Activated T-cell treated with anti-CD3 and anti-CD28 coated beads, Interleukin-2, amount 50 U/mL, for 24 hours (primary cell): ENCODE results near the gene TMBIM6.
"Not testable (repeated sequence)": the region's sequence is repeated elsewhere in the genome, so short reads cannot be mapped to it uniquely, and the experiment has no call there.

Experiments
- DNase-seq: peaks from one replicate; pipeline ENCODE4 v3.0.0-alpha.2; 2020
- H3K27ac Mint-ChIP-seq: 2 replicates; pipeline ENCODE4 v1.8.0; 2020; ENCODE audit warnings: mild to moderate bottlenecking, mixed read lengths
- H3K27me3 Mint-ChIP-seq: 2 replicates; pipeline ENCODE4 v1.8.0; 2020; ENCODE audit warnings: mixed read lengths
- H3K36me3 Mint-ChIP-seq: 2 replicates; pipeline ENCODE4 v1.8.0; 2020; ENCODE audit warnings: low read depth, mixed read lengths
- H3K4me1 Mint-ChIP-seq: 2 replicates; pipeline ENCODE4 v1.8.0; 2020; ENCODE audit warnings: low read depth, mixed read lengths
- H3K4me3 Mint-ChIP-seq: 2 replicates; pipeline ENCODE4 v1.8.0; 2020; ENCODE audit warnings: mild to moderate bottlenecking, moderate library complexity, mixed read lengths
- H3K9me3 Mint-ChIP-seq: 2 replicates; pipeline ENCODE4 v1.8.0; 2020; ENCODE audit warnings: mixed read lengths

The TMBIM6 gene

DNA sequence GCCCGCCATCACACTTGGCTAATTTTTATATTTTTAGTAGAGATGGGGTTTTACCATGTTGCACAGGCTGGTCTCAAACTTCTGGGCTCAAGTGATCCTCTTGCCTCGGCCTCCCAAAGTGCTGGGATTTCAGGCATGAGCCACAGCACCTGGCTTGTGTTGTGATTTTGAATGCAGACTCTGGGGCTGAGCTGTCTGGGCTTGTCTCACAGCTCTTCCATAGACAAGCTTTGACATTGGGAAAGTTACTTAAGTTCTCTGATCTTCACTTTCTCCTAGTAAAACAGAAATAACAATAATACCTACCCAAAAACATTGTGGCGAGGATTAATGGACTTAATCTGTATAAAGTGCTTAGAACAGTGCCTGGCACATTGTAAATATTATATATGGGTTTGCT is 36.0 kb downstream of the TMBIM6 start:
- peaks cover 17% of the 10 kb centered on the region for H3K4me1 Mint-ChIP-seq
- no peak for DNase-seq
- peaks cover 16% of the 10 kb centered on the region for H3K27me3 Mint-ChIP-seq
- no peak overlapping the region for H3K27ac Mint-ChIP-seq
- no peaks in the 10 kb centered on the region for H3K9me3 Mint-ChIP-seq
- H3K4me3 Mint-ChIP-seq: no peak overlapping the region
- no peaks in the 10 kb centered on the region for H3K36me3 Mint-ChIP-seq

DNA sequence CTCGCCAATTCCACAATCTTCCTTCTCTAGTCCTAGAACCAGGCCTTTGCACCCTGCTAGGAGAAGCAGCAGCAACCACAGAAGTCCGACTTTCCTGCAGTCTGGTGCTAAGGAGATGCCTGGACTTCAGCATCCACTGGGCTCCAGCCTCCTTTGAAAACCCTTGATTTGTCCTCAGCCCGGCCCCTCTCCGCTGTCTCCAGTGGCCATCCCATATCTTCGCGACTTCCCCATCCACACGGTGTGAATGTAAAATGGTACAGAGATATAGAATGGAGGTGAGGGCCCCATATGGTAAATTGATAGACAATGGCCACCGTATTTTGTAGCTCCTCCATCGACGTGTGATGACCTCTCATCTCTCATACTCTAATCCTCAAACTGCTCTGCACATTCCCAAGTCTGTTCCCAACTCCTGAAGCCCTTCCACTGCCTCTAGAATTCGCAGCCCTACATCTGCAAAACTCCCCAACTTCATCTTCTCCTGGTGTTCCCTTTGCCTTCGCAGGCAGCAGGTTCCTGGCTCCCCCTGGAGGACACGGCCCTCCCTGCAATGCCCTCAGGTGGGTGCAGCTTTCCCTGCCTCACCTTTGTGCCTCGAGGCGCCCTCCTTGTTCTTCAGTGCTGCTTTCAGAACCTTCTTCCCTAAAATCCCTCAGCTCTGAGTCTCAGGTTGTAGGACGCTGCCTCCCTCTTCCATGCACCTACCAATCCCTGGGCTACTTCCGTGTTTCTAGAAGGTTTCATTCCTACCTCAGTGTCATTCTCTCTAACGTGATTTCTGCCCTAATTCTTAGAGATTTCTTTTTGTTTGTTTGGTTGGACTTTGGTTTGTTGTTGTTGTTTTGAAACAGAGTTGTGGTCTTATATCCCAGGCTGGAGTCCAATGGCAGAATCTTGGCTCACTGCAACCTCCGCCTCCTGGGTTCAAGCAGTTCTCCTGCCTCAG is 36.7 kb downstream of the TMBIM6 start:
- Mint-ChIP-seq H3K9me3 (no peaks in the 10 kb centered on the region), H3K4me3 (no peak overlapping the region), H3K27ac (no peak overlapping the region), H3K27me3 (peaks cover 16% of the 10 kb centered on the region), H3K4me1 (peaks cover 17% of the 10 kb centered on the region), H3K36me3 (no peaks in the 10 kb centered on the region)
- peak; percentile 85 for DNase-seq

DNA sequence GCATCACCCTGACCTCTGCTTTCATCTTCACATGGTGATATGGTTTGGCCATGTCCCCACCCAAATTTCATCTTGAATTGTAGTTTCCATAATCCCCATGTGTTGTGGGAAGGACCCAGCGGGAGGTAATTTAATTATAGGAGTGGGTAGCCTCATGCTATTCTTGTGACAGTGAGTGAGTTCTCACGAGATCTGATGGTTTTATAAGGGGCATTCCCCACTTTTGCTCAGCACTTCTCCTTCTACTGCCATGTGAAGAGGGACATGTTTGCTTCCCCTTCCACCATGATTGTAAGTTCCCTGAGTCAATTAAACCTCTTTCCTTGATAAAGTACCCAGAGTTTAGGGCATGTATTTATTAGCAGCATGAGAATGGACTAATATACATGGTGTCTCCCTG is 38.2 kb downstream of the TMBIM6 start:
- Mint-ChIP-seq H3K27me3 (peaks cover 28% of the 10 kb centered on the region), H3K9me3 (no peaks in the 10 kb centered on the region), H3K4me1 (peaks cover 17% of the 10 kb centered on the region), H3K27ac (no peak overlapping the region), H3K4me3 (no peak overlapping the region), H3K36me3 (no peaks in the 10 kb centered on the region)
- no peak for DNase-seq

DNA sequence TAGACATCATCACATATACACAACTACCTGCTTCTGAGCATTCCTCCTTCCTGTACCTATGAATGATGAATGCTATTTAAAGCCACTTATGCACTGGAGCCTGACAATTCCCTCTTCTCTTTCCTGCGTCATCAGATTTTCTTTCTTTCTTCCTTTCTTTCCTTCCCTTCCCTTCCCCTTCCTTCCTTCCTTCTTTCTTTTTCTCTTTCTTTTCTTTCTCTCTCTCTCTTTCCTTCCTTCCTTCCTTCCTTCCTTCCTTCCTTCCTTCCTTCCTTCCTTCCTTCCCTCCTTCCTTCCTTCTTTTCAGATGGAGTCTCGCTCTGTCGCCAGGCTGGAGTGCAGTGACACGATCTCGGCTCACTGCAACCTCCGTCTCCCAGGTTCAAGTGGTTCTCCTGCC is 39.6 kb downstream of the TMBIM6 start:
- H3K4me3 Mint-ChIP-seq, H3K27ac Mint-ChIP-seq, H3K9me3 Mint-ChIP-seq, H3K36me3 Mint-ChIP-seq, DNase-seq: not testable (repeated sequence)
- H3K27me3 Mint-ChIP-seq: peaks cover 28% of the 10 kb centered on the region
- peaks cover 16% of the 10 kb centered on the region for H3K4me1 Mint-ChIP-seq

DNA sequence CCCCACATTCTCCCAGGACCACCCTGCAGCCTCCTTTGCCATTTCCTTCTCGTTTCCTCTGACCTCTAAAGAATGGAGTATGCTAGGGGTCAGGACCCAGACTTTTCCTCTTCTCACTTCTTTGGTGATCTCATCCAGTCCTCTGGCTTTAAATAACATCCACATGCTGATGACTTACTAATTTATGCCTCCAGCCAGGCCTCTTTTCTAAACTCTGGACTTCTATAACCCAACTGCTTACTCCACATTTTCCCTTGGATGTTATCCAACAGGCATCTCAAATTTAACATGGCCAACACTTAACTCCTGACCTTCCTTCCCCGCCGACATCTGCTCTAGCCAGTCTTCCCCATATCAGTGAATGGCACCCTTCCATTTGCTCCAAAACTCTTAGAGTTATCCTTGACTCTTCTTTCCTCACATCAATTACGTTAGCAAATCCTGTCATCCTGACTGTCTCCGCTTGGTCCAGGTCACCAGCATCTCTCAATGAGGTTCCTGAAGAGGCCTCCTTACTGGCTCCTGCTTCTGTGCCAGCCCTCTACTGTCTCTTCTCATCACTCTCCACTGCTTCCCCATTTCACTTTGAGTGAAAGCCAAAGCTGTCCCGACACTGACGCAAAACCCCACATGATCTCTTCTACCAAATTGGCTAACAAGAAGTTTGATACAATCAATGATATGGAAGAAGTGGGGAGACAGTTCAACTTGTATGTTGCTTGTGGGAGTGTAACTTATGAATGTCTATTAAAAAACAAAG is 42.7 kb downstream of the TMBIM6 start:
- DNase-seq: no peak
- H3K9me3 Mint-ChIP-seq: no peaks in the 10 kb centered on the region
- peaks cover 28% of the 10 kb centered on the region for H3K27me3 Mint-ChIP-seq
- H3K4me1 Mint-ChIP-seq: no peaks in the 10 kb centered on the region
- no peak overlapping the region for H3K4me3 Mint-ChIP-seq
- H3K27ac Mint-ChIP-seq: no peak overlapping the region
- H3K36me3 Mint-ChIP-seq: no peaks in the 10 kb centered on the region

DNA sequence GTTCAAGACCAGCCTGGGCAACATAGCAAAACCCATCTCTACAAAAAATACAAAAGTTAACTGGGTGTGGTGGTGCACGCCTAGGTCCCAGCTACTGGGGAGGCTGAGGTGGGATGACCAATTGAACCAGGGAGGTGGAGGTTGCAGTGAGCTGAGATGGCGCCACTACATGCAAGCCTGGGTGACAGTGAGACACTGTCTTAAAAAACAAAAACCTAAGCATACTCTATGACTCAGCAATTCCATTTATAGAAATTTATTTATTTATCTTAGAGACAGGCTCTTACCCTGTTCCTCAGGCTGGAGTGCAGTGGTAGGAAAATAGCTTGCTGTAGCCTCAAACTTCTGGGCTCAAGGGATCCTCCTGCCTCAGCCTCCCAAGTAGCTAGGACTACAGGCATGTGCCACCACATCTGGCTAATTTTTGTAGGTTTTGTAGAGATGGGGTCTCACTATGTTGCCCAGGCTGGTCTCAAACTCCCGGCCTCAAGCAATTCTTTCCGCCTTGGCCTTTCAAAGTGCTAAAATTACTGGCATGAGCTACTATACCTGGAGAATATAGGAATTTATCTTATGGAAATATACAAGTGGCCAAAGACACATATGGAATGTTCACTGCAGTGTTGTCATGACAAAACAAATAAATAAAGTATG is 43.5 kb downstream of the TMBIM6 start:
- no peaks in the 10 kb centered on the region for H3K9me3 Mint-ChIP-seq
- DNase-seq: no peak
- no peaks in the 10 kb centered on the region for H3K4me1 Mint-ChIP-seq
- no peak overlapping the region for H3K27ac Mint-ChIP-seq
- peaks cover 21% of the 10 kb centered on the region for H3K27me3 Mint-ChIP-seq
- no peak overlapping the region for H3K4me3 Mint-ChIP-seq
- H3K36me3 Mint-ChIP-seq: no peaks in the 10 kb centered on the region

DNA sequence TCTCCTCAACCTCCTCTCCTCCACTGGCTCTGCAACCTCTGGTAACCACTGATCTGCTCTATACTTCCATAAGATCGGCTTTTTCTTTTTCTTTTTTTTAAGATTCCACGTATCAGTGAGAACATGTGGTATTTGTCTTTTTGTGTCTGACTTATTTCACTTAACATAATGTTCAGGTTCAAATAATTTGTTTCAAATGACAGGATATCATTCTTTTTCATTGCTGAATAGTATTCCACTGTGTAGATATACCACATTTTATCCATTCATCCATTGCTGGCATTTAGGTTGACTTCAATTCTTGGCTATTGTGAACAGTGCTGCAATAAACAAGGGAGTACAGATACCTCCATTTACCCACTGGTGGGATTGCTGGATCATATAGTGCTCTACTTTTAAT is 46.3 kb downstream of the TMBIM6 start:
- peaks cover 12% of the 10 kb centered on the region for H3K27me3 Mint-ChIP-seq
- no peaks in the 10 kb centered on the region for H3K9me3 Mint-ChIP-seq
- H3K4me1 Mint-ChIP-seq: no peaks in the 10 kb centered on the region
- H3K27ac Mint-ChIP-seq: no peak overlapping the region
- no peaks in the 10 kb centered on the region for H3K36me3 Mint-ChIP-seq
- no peak for DNase-seq
- H3K4me3 Mint-ChIP-seq: no peak overlapping the region

DNA sequence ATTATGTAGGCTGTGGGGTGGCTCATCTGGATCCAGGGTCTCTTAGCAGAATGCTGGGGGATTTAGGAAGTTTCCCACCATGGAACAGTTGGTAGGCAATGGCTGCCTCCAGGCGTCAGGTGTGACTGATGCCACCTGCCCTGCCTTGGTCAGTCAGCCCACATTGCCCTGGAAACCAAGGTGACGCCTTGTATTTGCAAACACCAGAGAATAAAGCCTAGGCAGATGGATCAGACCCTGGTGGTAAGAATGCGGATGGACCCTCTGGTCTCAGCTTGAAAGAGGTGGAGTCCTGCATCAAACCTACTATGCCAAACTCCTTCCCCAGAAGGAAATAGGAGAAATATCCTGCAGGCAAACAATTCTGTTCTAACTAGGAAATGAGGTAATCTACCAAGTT is 48.6 kb downstream of the TMBIM6 start:
- H3K9me3 Mint-ChIP-seq: no peaks in the 10 kb centered on the region
- no peak overlapping the region for H3K27ac Mint-ChIP-seq
- H3K36me3 Mint-ChIP-seq: no peaks in the 10 kb centered on the region

DNA sequence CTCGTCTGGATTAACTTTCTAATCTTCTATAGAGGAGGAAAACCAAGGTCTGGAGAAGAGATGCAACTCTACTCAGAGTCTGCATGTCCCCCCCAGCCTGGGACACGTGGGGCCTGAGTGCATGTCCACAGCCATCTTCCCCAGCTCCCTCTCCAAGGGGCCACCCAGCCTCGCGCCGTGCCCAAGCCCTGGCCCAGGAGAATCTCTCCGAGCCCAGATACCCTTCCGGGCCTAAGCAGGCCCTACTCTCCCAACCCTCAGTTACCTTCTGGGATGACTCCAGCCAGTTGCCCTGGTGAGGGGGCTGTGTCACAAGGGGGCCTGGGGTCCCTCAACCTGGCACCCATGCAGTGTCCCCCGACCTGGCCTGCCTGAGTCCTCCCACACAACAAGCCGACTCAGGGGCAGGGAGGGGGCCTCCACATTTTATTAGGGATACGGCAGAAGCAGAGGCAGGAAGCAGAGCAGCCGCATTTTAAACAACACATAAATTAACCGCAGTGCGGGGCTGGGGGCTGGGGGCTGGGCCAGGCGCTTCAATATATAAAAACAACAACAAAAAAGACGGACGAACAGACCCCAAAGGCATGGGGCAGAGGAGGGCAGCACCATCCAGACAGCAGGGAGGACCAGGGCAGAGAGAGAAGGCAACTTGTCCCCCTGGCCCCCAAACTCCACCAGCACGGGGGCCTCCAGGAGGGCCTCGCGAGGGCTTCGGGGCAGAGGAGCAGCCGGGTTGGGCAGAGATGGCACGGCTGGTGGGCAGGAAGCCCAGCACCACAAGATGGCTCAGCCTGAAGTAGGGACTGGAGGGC is 49.6 kb downstream of the TMBIM6 start:
- Mint-ChIP-seq H3K27ac (no peak overlapping the region), H3K36me3 (peaks cover 1% of the 10 kb centered on the region)
- no peak for DNase-seq

More for the DNA sequence above, 48.6 kb downstream of the TMBIM6 start:
- Mint-ChIP-seq H3K4me1 (no peaks in the 10 kb centered on the region), H3K4me3 (no peak overlapping the region), H3K27me3 (no peaks in the 10 kb centered on the region)
- DNase-seq: no peak

DNA sequence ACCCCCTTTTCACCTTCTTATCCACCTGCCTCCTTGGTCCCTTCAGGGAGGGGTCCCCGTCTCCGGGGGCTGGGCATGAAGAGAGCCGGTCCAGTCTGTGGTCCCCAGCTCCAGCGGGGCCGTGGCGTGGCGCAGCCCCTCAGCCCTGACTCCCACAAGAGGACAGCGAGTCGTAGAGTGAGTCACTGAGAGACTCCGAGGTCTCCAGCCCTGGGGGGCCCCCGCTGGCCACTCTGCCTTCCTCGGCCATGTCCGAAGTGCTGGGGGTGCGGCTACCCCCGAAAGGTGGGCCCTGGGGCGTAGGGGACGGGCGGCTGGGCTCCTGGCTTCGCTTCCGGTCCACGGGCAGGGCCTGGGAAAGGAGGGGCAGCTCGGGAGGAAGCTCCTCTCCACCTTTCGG is 50.3 kb downstream of the TMBIM6 start:
- Mint-ChIP-seq H3K27me3 (no peaks in the 10 kb centered on the region), H3K27ac (no peak overlapping the region), H3K4me1 (no peaks in the 10 kb centered on the region), H3K4me3 (no peak overlapping the region), H3K36me3 (peaks cover 4% of the 10 kb centered on the region), H3K9me3 (no peaks in the 10 kb centered on the region)
- no peak for DNase-seq

More for the DNA sequence above, 49.6 kb downstream of the TMBIM6 start:
- Mint-ChIP-seq H3K27me3 (no peaks in the 10 kb centered on the region), H3K4me1 (no peaks in the 10 kb centered on the region), H3K9me3 (no peaks in the 10 kb centered on the region), H3K4me3 (no peak overlapping the region)

DNA sequence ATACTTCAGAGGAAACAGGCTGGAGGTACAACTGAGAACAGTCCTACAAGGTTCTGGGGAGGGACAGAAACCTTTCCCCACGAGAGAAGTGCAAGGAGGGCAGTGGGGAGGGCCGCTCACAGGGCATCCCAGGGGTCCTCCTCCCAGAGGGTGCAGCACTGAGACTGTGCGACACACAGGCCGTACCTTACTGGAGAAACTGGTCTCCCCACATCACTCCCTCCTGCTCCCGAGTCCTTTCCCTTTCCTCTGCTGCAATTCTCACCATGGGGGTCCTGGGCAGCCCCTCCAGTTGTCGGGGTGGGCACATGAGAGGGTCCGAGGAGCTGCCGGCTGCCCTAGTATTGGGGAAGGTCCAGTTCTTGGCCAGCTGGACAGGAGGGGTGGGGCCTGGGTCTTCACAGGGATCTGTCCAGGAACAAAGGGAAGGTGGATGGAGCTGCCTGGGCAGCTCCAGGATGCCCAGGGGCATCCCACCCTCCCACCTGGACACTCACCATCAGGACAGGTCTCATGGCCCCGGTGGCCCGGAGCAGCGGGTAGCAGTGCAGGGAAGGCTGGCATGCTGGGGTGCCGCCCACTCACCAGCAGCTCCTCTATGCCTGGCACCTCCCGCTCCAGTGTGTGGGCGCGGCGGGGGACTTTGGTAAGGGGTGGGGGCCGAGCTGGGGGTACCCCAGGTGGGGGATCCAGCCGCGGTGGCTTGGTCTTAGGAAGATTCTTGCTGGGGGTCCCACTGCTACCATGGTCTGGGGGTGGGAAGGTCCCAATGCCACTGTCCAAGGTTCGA is 51.0 kb downstream of the TMBIM6 start:
- H3K27ac Mint-ChIP-seq: no peak overlapping the region
- H3K4me1 Mint-ChIP-seq: no peaks in the 10 kb centered on the region
- no peaks in the 10 kb centered on the region for H3K9me3 Mint-ChIP-seq
- no peak for DNase-seq
- H3K27me3 Mint-ChIP-seq: no peaks in the 10 kb centered on the region
- H3K4me3 Mint-ChIP-seq: no peak overlapping the region
- peaks cover 4% of the 10 kb centered on the region for H3K36me3 Mint-ChIP-seq

DNA sequence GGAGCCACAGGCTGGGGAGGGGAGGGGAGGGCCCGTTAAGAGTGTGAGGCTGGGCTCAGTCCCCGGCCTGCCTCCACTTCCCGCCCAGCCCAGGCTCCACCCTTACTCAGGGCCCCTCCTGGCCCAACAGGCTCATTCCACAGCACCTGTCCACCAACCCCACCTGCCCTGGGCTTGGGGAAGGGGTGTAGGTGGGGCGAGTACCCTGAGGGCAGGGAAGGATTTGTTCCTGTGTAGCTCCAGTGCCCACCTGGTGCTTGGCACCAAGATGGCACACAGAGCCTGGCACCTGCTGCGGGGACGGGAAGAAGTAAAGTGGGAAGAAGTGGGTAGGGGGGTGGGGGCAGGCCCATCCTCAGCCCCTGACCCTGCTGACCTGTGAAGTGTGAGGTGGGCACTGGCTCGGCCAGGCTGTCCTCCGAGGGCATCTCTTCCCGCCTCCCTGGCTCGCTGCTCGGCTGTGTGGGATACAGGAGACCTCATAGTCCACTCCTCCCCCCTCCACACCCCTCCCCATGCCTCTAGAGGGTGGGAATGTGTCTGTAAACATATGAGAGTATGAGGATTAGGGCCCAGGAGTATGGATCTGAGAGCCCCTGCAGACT is 51.7 kb downstream of the TMBIM6 start:
- no peaks in the 10 kb centered on the region for H3K4me1 Mint-ChIP-seq
- H3K27me3 Mint-ChIP-seq: no peaks in the 10 kb centered on the region
- no peak overlapping the region for H3K27ac Mint-ChIP-seq
- H3K36me3 Mint-ChIP-seq: peaks cover 4% of the 10 kb centered on the region
- no peak overlapping the region for H3K4me3 Mint-ChIP-seq
- H3K9me3 Mint-ChIP-seq: no peaks in the 10 kb centered on the region
- DNase-seq: no peak

DNA sequence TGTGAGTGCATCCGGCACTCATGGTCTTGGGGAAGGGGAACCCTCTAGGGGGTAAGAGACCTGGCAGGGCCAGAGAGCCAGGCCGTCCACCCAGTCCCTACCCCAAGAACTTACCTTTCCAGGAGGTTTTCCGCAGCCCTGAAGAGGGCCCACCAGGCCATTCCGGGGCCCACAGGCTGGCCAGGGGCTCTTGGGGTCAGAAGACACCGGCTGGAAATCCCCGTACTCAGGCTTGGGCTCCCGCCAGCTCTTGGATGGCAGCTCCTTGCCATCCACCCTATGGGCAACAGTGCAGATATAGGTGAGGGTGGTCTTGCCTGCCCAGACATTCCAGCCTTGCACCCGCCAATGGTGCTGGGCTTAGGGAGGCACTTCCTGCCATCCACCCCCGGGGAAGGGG is 52.3 kb downstream of the TMBIM6 start:
- DNase-seq: no peak
- Mint-ChIP-seq H3K4me1 (no peaks in the 10 kb centered on the region), H3K9me3 (no peaks in the 10 kb centered on the region), H3K36me3 (peaks cover 4% of the 10 kb centered on the region), H3K27me3 (no peaks in the 10 kb centered on the region), H3K4me3 (no peak overlapping the region), H3K27ac (no peak overlapping the region)
